Glutamatergic neuron (in vitro differentiated cells): Measurements from ENCODE around the gene CLSTN3. TPM values are rescaled to one million over a fixed set of nuclear protein-coding genes. Genes with fewer than 3 reads are reported as not detected.

Experiments used
- DNase-seq: peaks from one replicate; pipeline ENCODE4 v3.0.0; 2022
- H3K27ac Mint-ChIP-seq: one replicate; pipeline ENCODE4 v1.8.0; 2020; ENCODE audit warnings: mild to moderate bottlenecking, mixed read lengths, inconsistent platforms; ENCODE audit not compliant: unreplicated experiment
- H3K27me3 Mint-ChIP-seq: one replicate; pipeline ENCODE4 v1.8.0; 2020; ENCODE audit warnings: mild to moderate bottlenecking, moderate library complexity, mixed read lengths, inconsistent platforms; ENCODE audit not compliant: unreplicated experiment
- H3K36me3 Mint-ChIP-seq: one replicate; pipeline ENCODE4 v1.8.0; 2020; ENCODE audit warnings: mild to moderate bottlenecking, mixed read lengths, inconsistent platforms; ENCODE audit not compliant: unreplicated experiment
- H3K4me1 Mint-ChIP-seq: one replicate; pipeline ENCODE4 v1.8.0; 2020; ENCODE audit warnings: mild to moderate bottlenecking, low read depth, mixed read lengths, inconsistent platforms; ENCODE audit not compliant: unreplicated experiment
- H3K4me3 Mint-ChIP-seq: one replicate; pipeline ENCODE4 v1.8.0; 2020; ENCODE audit warnings: mild to moderate bottlenecking, mixed read lengths, inconsistent platforms; ENCODE audit not compliant: unreplicated experiment
- H3K9me3 Mint-ChIP-seq: one replicate; pipeline ENCODE4 v1.8.0; 2020; ENCODE audit warnings: mild to moderate bottlenecking, moderate library complexity, mixed read lengths, inconsistent platforms; ENCODE audit not compliant: unreplicated experiment
- CTCF ChIP-seq: fragments of 200-600 bp; sonication (generic); IDR thresholded peaks from one replicate; pipeline ENCODE4 v1.5.0; 2021; ENCODE audit not compliant: partially characterized antibody, unreplicated experiment
- total RNA-seq: library from RNA; stranded (reverse); fragmentation: NEBNext Ultra II Directional; extraction: Animal tissue kit (Norgen Biotek cat#: 25700); gene quantifications from one replicate; pipeline ENCODE4 v1.2.1, GENCODE V29; 2021; ENCODE audit not compliant: unreplicated experiment

CLSTN3 gene
- total RNA-seq, 1 donor from 2014 or later, result 113 TPM

- no peak overlapping the region for H3K4me3 Mint-ChIP-seq
- H3K9me3 Mint-ChIP-seq, result peaks cover 21% of the 10 kb centered on the region
These were observed 39.8 kb downstream of the CLSTN3 start for GRCh38 chr12:7169951-7170350.

GRCh38 chr12:7171854-7172253 is 41.7 kb downstream of the CLSTN3 start:
- no peaks in the 10 kb centered on the region for H3K27me3 Mint-ChIP-seq
- H3K4me3 Mint-ChIP-seq, result no peak overlapping the region
- DNase-seq, result no peak
- no peak overlapping the region for H3K27ac Mint-ChIP-seq
- TF ChIP-seq CTCF, result no peak
- peaks cover 15% of the 10 kb centered on the region for H3K36me3 Mint-ChIP-seq
- H3K4me1 Mint-ChIP-seq, result no peaks in the 10 kb centered on the region
- peaks cover 17% of the 10 kb centered on the region for H3K9me3 Mint-ChIP-seq

More at GRCh38 chr12:7169951-7170350, 39.8 kb downstream of the CLSTN3 start:
- TF ChIP-seq CTCF, result no peak
- no peaks in the 10 kb centered on the region for H3K4me1 Mint-ChIP-seq
- DNase-seq, result no peak
- peaks cover 17% of the 10 kb centered on the region for H3K36me3 Mint-ChIP-seq
- H3K27ac Mint-ChIP-seq, result no peak overlapping the region
- H3K27me3 Mint-ChIP-seq, result no peaks in the 10 kb centered on the region

- no peak for DNase-seq
- no peak for TF ChIP-seq CTCF
- peaks cover 5% of the 10 kb centered on the region for H3K36me3 Mint-ChIP-seq
- no peak overlapping the region for H3K4me3 Mint-ChIP-seq
- no peaks in the 10 kb centered on the region for H3K4me1 Mint-ChIP-seq
- no peak overlapping the region for H3K27ac Mint-ChIP-seq
- peaks cover 2% of the 10 kb centered on the region for H3K9me3 Mint-ChIP-seq
- no peaks in the 10 kb centered on the region for H3K27me3 Mint-ChIP-seq
These were observed 45.3 kb downstream of the CLSTN3 start for GRCh38 chr12:7175493-7175892.

GRCh38 chr12:7176595-7176994 is 46.4 kb downstream of the CLSTN3 start:
- Mint-ChIP-seq H3K27ac (no peak overlapping the region), H3K36me3 (peaks cover 5% of the 10 kb centered on the region), H3K9me3 (peaks cover 1% of the 10 kb centered on the region), H3K27me3 (no peaks in the 10 kb centered on the region), H3K4me1 (no peaks in the 10 kb centered on the region), H3K4me3 (no peak overlapping the region)
- no peak for DNase-seq
- TF ChIP-seq CTCF, result no peak

DNA sequence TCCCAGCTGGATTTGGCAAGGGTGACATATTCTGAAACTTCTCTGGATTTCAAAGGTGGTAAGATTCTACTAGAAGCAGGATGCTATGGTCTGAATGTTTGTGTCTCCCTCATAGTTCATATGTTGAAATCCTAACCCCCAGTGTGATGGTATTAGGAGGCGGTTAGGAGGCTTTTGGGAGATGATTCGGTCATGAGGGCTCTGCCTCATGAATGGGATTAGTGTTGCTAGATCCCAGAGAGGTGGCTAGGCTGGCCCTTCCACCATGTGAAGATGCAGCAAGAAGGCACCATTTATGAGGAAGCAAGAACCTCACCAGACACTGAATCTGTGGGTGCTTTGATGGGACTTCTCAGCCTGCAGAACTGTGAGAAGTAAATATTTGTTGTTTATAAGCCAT is 48.3 kb downstream of the CLSTN3 start:
- TF ChIP-seq CTCF, result no peak
- no peak for DNase-seq
- Mint-ChIP-seq H3K4me3 (no peak overlapping the region), H3K9me3 (no peaks in the 10 kb centered on the region), H3K4me1 (no peaks in the 10 kb centered on the region), H3K27ac (no peak overlapping the region), H3K36me3 (peaks cover 5% of the 10 kb centered on the region), H3K27me3 (no peaks in the 10 kb centered on the region)
